ENCODE data around the gene CYYR1. TPM values are rescaled to one million over a fixed set of nuclear protein-coding genes. Genes with fewer than 3 reads are reported as not detected.

The CYYR1 gene
- polyA plus RNA-seq, 3 donors, result 0.16 to 0.30 TPM; not detected in 1

DNA sequence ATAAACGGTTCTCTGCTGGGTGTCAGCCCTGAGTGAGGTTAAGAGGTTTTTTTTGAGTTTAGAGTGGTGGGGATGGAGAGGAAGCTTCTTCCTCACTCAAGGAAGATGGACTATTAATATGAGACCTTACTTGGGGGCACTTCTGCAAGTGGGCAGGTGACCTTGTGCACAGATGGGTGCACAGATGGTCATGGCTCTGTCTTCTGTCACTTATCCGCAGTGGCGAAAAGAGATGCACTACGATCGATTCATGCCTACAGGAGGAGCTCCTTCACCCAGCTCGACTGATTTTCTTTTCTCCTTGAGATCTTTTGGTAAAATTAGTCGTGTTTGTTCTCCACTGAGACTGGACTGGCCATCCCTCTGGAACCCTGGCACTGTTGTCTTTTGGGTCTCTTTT, 22.9 kb upstream of the CYYR1 start:
- peaks cover 0 to 2% (median 0%) of the 10 kb centered on the region in 3 donors for H3K27me3 Mint-ChIP-seq (ENCODE audit: low read depth in 3 of 3)
- H3K4me1 Mint-ChIP-seq, result no peaks in the 10 kb centered on the region
- Histone ChIP-seq H3K36me3 (replicated peaks in 1 of 2; ENCODE audit: control insufficient read depth in 1 of 2, insufficient read depth in 2 of 2, low read length in 2 of 2) (no peaks in the 10 kb centered on the region), H3K79me2 (ENCODE audit: insufficient read depth, low read length) (no peaks in the 10 kb centered on the region), H3K9me3 (replicated peaks in 1 of 2; ENCODE audit: control insufficient read depth in 1 of 2, insufficient read depth in 1 of 2, low read length in 2 of 2) (no peaks in the 10 kb centered on the region), H3K9ac (ENCODE audit: insufficient read depth, low read length, poor library complexity, severe bottlenecking) (no peak overlapping the region), H3K4me3 (replicated peaks in 1 of 3; ENCODE audit: low read depth in 2 of 3, low read length in 3 of 3) (no peak overlapping the region), H3K4me1 (ENCODE audit: control insufficient read depth in 1 of 2, insufficient read depth in 2 of 2, low read length in 2 of 2) (no peaks in the 10 kb centered on the region), H3K27me3 (ENCODE audit: control insufficient read depth in 2 of 2, insufficient read depth in 2 of 2, low read length in 2 of 2) (no peaks in the 10 kb centered on the region), H2AFZ (ENCODE audit: insufficient read depth, low read depth, low read length, poor library complexity, severe bottlenecking) (no peak overlapping the region), H3K4me2 (replicated peaks; ENCODE audit: extremely low read depth, low read length, poor library complexity, severe bottlenecking) (no peak overlapping the region), H3K27ac (ENCODE audit: low read depth in 1 of 2, low read length in 2 of 2) (no peak overlapping the region), H4K20me1 (ENCODE audit: insufficient read depth, low read length) (no peaks in the 10 kb centered on the region)
- DNase-seq, result no peak
- 83% methylated on average over 5 of the region's 7 CpGs for WGBS (ENCODE audit: insufficient coverage)
- H3K4me3 Mint-ChIP-seq, result no peak overlapping the region
- H3K27ac Mint-ChIP-seq, result no peak overlapping the region
- peaks cover 0 to 7% (median 0%) of the 10 kb centered on the region in 7 donors for H3K9me3 Mint-ChIP-seq
- H3K36me3 Mint-ChIP-seq, result no peaks in the 10 kb centered on the region
- intact Hi-C loops (cut with micrococcal nuclease), result no loop called here
- no peak for TF ChIP-seq CTCF (IDR thresholded peaks at IDR 0.05)

DNA sequence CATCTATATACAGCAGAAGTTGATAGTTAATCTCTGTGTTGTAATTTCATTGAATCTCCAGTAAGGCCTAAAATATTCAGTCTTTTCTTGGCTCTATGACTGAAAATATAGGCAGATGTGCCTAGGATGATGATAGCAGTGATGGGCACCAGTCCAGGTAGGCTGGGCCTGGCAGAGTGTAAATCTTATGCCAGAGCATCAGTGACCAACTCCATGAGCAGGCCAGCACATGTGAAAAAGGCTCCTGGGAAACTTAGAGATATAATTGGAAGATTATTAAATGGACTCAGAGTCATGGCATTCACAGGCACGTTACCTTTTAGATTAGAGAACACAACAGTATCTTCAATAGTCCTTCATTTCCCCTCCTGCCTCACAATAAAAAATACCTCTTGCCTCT, 20.7 kb upstream of the CYYR1 start:
- Histone ChIP-seq H3K27ac (ENCODE audit: low read depth in 1 of 2, low read length in 2 of 2) (no peak overlapping the region), H3K4me1 (ENCODE audit: control insufficient read depth in 1 of 2, insufficient read depth in 2 of 2, low read length in 2 of 2) (no peaks in the 10 kb centered on the region), H3K9ac (ENCODE audit: insufficient read depth, low read length, poor library complexity, severe bottlenecking) (no peak overlapping the region), H3K27me3 (ENCODE audit: control insufficient read depth in 2 of 2, insufficient read depth in 2 of 2, low read length in 2 of 2) (no peaks in the 10 kb centered on the region), H3K4me3 (replicated peaks in 1 of 3; ENCODE audit: low read depth in 2 of 3, low read length in 3 of 3) (no peak overlapping the region), H3K4me2 (replicated peaks; ENCODE audit: extremely low read depth, low read length, poor library complexity, severe bottlenecking) (no peak overlapping the region), H2AFZ (ENCODE audit: insufficient read depth, low read depth, low read length, poor library complexity, severe bottlenecking) (no peak overlapping the region), H3K36me3 (replicated peaks in 1 of 2; ENCODE audit: control insufficient read depth in 1 of 2, insufficient read depth in 2 of 2, low read length in 2 of 2) (no peaks in the 10 kb centered on the region), H4K20me1 (ENCODE audit: insufficient read depth, low read length) (no peaks in the 10 kb centered on the region), H3K9me3 (replicated peaks in 1 of 2; ENCODE audit: control insufficient read depth in 1 of 2, insufficient read depth in 1 of 2, low read length in 2 of 2) (no peaks in the 10 kb centered on the region), H3K79me2 (ENCODE audit: insufficient read depth, low read length) (no peaks in the 10 kb centered on the region)
- Mint-ChIP-seq H3K9me3 (peaks cover 0 to 7% (median under 1%) of the 10 kb centered on the region in 7 donors), H3K27me3 (ENCODE audit: low read depth in 3 of 3) (peaks cover 0 to 2% (median 0%) of the 10 kb centered on the region in 3 donors), H3K27ac (no peak overlapping the region), H3K4me1 (no peaks in the 10 kb centered on the region), H3K36me3 (no peaks in the 10 kb centered on the region), H3K4me3 (no peak overlapping the region)
- intact Hi-C loops (cut with micrococcal nuclease), result no loop called here
- no peak for TF ChIP-seq CTCF (IDR thresholded peaks at IDR 0.05)
- DNase-seq, result no peak
- no CpG with 5 or more reads among the region's 1 CpG for WGBS (ENCODE audit: insufficient coverage)
